IPS-18a (cell line): Measurements from ENCODE around the gene KIAA1210.

ENCODE experiments used
- H3K27ac ChIP-seq: one replicate; pipeline ENCODE4 v1.5.1; 2013; ENCODE audit warnings: low read length
- H3K27me3 ChIP-seq: one replicate; pipeline ENCODE4 v1.6.1; 2013; ENCODE audit warnings: mild to moderate bottlenecking, low read length; ENCODE audit not compliant: control insufficient read depth, insufficient read depth
- H3K36me3 ChIP-seq: one replicate; pipeline ENCODE4 v1.6.1; 2013; ENCODE audit warnings: low read depth, low read length; ENCODE audit not compliant: control insufficient read depth
- H3K4me1 ChIP-seq: one replicate; pipeline ENCODE4 v1.6.1; 2013; ENCODE audit warnings: low read depth, low read length; ENCODE audit not compliant: control insufficient read depth
- H3K4me3 ChIP-seq: one replicate; pipeline ENCODE4 v1.5.1; 2013; ENCODE audit warnings: low read length
- H3K9ac ChIP-seq: one replicate; pipeline ENCODE4 v1.6.1; 2013; ENCODE audit warnings: mild to moderate bottlenecking, low read length, moderate library complexity
- H3K9me3 ChIP-seq: one replicate; pipeline ENCODE4 v1.6.1; 2013; ENCODE audit warnings: low read depth, low read length; ENCODE audit not compliant: control insufficient read depth

KIAA1210 gene

GRCh38 chrX:119132961-119133360 is 5.3 kb upstream of the KIAA1210 start:
- H3K4me3 ChIP-seq: no peak overlapping the region
- H3K36me3 ChIP-seq: no peaks in the 10 kb centered on the region
- peaks cover 6% of the 10 kb centered on the region for H3K9me3 ChIP-seq
- H3K4me1 ChIP-seq: no peaks in the 10 kb centered on the region
- H3K9ac ChIP-seq: no peak overlapping the region
- H3K27ac ChIP-seq: no peak overlapping the region
- no peaks in the 10 kb centered on the region for H3K27me3 ChIP-seq

GRCh38 chrX:119132316-119132715 is 4.7 kb upstream of the KIAA1210 start:
- Histone ChIP-seq H3K9ac (no peak overlapping the region), H3K27me3 (no peaks in the 10 kb centered on the region), H3K27ac (no peak overlapping the region), H3K9me3 (peaks cover 6% of the 10 kb centered on the region), H3K4me1 (no peaks in the 10 kb centered on the region), H3K36me3 (no peaks in the 10 kb centered on the region), H3K4me3 (no peak overlapping the region)

- peaks cover 3% of the 10 kb centered on the region for H3K9me3 ChIP-seq
- H3K27me3 ChIP-seq: no peaks in the 10 kb centered on the region
- no peak overlapping the region for H3K27ac ChIP-seq
- no peak overlapping the region for H3K4me3 ChIP-seq
- H3K4me1 ChIP-seq: no peaks in the 10 kb centered on the region
- no peak overlapping the region for H3K9ac ChIP-seq
- no peaks in the 10 kb centered on the region for H3K36me3 ChIP-seq
These were observed 3.3 kb upstream of the KIAA1210 start for GRCh38 chrX:119130911-119131310.

- H3K36me3 ChIP-seq: no peaks in the 10 kb centered on the region
- H3K27me3 ChIP-seq: no peaks in the 10 kb centered on the region
- H3K27ac ChIP-seq: no peak overlapping the region
- no peak overlapping the region for H3K9ac ChIP-seq
- no peaks in the 10 kb centered on the region for H3K4me1 ChIP-seq
- H3K9me3 ChIP-seq: peaks cover 11% of the 10 kb centered on the region
- no peak overlapping the region for H3K4me3 ChIP-seq
These were observed 6.3 kb downstream of the KIAA1210 start for GRCh38 chrX:119121341-119121740.

DNA sequence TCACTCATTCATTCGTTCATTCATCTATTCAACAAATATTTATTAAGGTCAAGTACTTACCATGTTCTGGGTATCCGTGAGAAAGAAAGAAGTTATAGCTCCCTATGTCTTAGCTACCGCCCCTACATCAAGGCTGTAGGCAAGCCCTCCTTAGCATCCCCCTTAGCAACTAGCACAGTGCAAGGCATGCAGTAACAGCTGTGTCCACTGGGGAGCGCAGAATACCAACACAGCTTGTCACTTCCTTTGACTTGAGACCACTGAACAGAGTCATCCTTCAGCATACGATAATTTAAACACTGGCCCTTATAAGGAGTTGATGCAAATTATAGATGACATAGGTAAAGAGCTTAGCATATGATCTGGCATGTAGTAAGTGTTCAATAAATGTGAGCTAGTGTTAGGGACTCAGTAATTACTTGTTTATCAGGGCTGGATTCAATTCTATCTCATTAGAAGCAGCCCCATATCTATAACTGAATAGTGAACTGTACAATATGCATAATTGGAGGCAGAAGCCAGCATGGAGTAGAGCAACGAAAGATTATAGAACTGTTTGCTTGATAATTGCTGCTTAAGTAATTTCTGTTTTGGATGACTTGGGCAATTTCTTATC is 8.7 kb downstream of the KIAA1210 start:
- Histone ChIP-seq H3K9me3 (peaks cover 18% of the 10 kb centered on the region), H3K27me3 (no peaks in the 10 kb centered on the region), H3K4me1 (no peaks in the 10 kb centered on the region), H3K27ac (no peak overlapping the region), H3K4me3 (no peak overlapping the region), H3K9ac (no peak overlapping the region), H3K36me3 (no peaks in the 10 kb centered on the region)

DNA sequence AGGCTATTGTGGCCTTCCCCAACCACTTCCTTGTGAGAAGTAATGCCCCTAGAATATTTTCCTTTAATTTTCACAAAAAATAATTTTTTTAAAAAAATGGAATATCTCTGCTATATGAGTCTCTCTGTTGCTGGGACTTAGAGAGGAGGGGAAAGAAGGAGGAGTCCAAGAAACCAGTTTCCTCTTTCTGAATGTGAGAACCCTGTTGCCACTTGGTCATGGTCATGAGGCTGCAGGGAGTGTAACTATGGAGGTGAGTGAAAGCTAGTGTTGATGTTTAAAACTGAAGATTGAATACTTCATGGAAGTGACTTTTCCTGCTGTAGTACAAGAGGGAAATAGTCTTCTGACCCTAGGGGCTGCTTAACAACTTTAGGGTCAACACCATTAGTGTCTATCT is 20.4 kb downstream of the KIAA1210 start:
- Histone ChIP-seq H3K9ac (no peak overlapping the region), H3K36me3 (no peaks in the 10 kb centered on the region), H3K27me3 (no peaks in the 10 kb centered on the region), H3K9me3 (peaks cover 14% of the 10 kb centered on the region), H3K4me3 (no peak overlapping the region), H3K4me1 (no peaks in the 10 kb centered on the region), H3K27ac (no peak overlapping the region)

DNA sequence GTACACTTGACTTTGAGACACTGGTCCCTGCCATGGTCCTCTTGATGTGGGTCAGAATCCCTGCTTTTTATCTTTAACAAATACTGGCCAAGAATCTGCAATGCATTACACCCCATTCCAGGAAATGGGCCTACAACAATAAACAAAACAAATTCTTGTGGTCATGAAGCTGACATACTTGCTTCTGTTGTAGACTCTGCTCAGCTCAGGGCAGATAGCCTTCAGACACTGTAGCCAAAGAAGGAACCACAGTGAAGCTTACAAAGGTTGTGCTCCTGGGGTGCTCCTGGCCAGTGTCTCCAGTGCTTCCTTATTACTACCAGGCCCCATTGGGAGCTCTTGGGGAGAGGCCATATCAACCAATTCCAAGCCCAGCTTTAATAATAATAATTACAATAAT is 21.8 kb downstream of the KIAA1210 start:
- H3K27me3 ChIP-seq: no peaks in the 10 kb centered on the region
- H3K27ac ChIP-seq: no peak overlapping the region
- no peaks in the 10 kb centered on the region for H3K36me3 ChIP-seq
- no peak overlapping the region for H3K4me3 ChIP-seq
- peaks cover 19% of the 10 kb centered on the region for H3K9me3 ChIP-seq
- no peak overlapping the region for H3K9ac ChIP-seq
- H3K4me1 ChIP-seq: no peaks in the 10 kb centered on the region

- Histone ChIP-seq H3K4me3 (no peak overlapping the region), H3K9ac (no peak overlapping the region), H3K36me3 (no peaks in the 10 kb centered on the region), H3K4me1 (no peaks in the 10 kb centered on the region), H3K27me3 (no peaks in the 10 kb centered on the region), H3K27ac (no peak overlapping the region), H3K9me3 (peaks cover 14% of the 10 kb centered on the region)
These were observed 26.4 kb downstream of the KIAA1210 start for GRCh38 chrX:119101168-119101567.

DNA sequence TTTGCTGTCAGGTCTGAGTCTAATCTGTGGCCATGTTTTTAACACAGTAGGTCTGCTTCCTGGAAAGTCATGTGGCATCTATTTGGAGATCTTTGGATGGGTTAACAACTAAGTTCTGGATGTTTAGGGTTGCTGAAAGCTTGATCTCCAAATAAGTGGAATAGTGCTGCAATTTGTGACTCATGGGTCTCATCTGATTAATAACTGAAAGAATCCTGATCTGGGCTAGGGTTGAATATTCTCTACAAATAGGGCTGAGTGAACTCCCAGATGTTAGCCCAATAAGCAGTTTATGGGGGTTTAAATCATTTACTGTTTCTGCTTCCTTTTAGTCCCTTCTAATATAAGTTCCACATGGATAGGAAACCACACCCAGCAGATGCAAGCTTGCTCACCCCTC is 31.7 kb downstream of the KIAA1210 start:
- H3K4me3 ChIP-seq: no peak overlapping the region

GRCh38 chrX:119094819-119095218 is 32.8 kb downstream of the KIAA1210 start:
- Histone ChIP-seq H3K9me3 (peaks cover 5% of the 10 kb centered on the region), H3K27ac (no peak overlapping the region), H3K27me3 (no peaks in the 10 kb centered on the region), H3K4me1 (peaks cover 7% of the 10 kb centered on the region), H3K4me3 (no peak overlapping the region), H3K36me3 (no peaks in the 10 kb centered on the region), H3K9ac (no peak overlapping the region)

More for the DNA sequence above, 31.7 kb downstream of the KIAA1210 start:
- Histone ChIP-seq H3K9me3 (peaks cover 6% of the 10 kb centered on the region), H3K27ac (no peak overlapping the region), H3K4me1 (peaks cover 4% of the 10 kb centered on the region), H3K27me3 (no peaks in the 10 kb centered on the region), H3K9ac (no peak overlapping the region), H3K36me3 (no peaks in the 10 kb centered on the region)

- Histone ChIP-seq H3K36me3 (no peaks in the 10 kb centered on the region), H3K4me3 (no peak overlapping the region), H3K9me3 (no peaks in the 10 kb centered on the region), H3K27ac (no peak overlapping the region), H3K27me3 (no peaks in the 10 kb centered on the region), H3K4me1 (peaks cover 7% of the 10 kb centered on the region), H3K9ac (no peak overlapping the region)
These were observed 33.4 kb downstream of the KIAA1210 start for GRCh38 chrX:119093991-119094735.

GRCh38 chrX:119090627-119091026 is 37.0 kb downstream of the KIAA1210 start:
- no peaks in the 10 kb centered on the region for H3K36me3 ChIP-seq
- H3K4me1 ChIP-seq: peaks cover 7% of the 10 kb centered on the region
- H3K27me3 ChIP-seq: no peaks in the 10 kb centered on the region
- H3K4me3 ChIP-seq: no peak overlapping the region
- no peak overlapping the region for H3K27ac ChIP-seq
- peaks cover 4% of the 10 kb centered on the region for H3K9me3 ChIP-seq
- H3K9ac ChIP-seq: no peak overlapping the region
